GM12892 (cell line): ENCODE measurements around the gene PLEKHG2.

ENCODE experiments used
- POLR2A ChIP-seq: IDR thresholded peaks from 2 replicates; pipeline ENCODE4 v1.6.1; 2011; ENCODE audit warnings: low read depth, low read length, control low read depth
- POLR2AphosphoS5 ChIP-seq: IDR thresholded peaks from 2 replicates; pipeline ENCODE4 v1.6.1; 2011; ENCODE audit warnings: low read depth, low read length, control low read depth
- TAF1 ChIP-seq: IDR thresholded peaks from 2 replicates; pipeline ENCODE4 v1.6.1; 2011; ENCODE audit warnings: low read depth, mild to moderate bottlenecking, control low read depth, low read length, borderline replicate concordance

- TF ChIP-seq POLR2AphosphoS5 (peak; percentile 99), POLR2A (peak; percentile 98), TAF1 (peak; percentile 60; the same call in 1 of the 2 replicates)
These were observed 5.6 kb upstream of the PLEKHG2 start, which contains the start of gene ZFP36 for GRCh38 chr19:39406656-39407409.
